HL-60 (cell line): ENCODE data around the gene ZNF664.

ENCODE experiments used
- DNase-seq, 2 experiments: peaks; one replicate each; pipeline ENCODE4 v3.0.0-alpha.2; 2010 to 2020; ENCODE audit warnings: low read depth in 1 of 2, low spot score in 1 of 2
- H3K27ac ChIP-seq: fragments of 250-450 bp; sonication (Bioruptor Pico); replicated peaks from 2 replicates; pipeline ENCODE4 v1.5.1; 2020; ENCODE audit warnings: mild to moderate bottlenecking, moderate library complexity
- H3K27me3 ChIP-seq: fragments of 250-450 bp; sonication (Bioruptor Pico); 2 replicates; pipeline ENCODE4 v1.5.1; 2021; ENCODE audit warnings: mild to moderate bottlenecking, moderate library complexity; ENCODE audit not compliant: insufficient read depth, poor library complexity, severe bottlenecking
- H3K4me3 ChIP-seq: replicated peaks from 2 replicates; pipeline ENCODE4 v1.5.1; 2011; ENCODE audit warnings: mild to moderate bottlenecking, control low read depth, low read length; ENCODE audit not compliant: insufficient read depth
- CTCF ChIP-seq: IDR thresholded peaks from one replicate; pipeline ENCODE4 v1.5.1; 2011; ENCODE audit warnings: low read length, control low read depth, inconsistent platforms; ENCODE audit not compliant: insufficient read depth
- GABPA ChIP-seq: IDR thresholded peaks from 2 replicates; pipeline ENCODE4 v1.6.1; 2012; ENCODE audit warnings: low read depth
- POLR2AphosphoS5 ChIP-seq: IDR thresholded peaks from 2 replicates; pipeline ENCODE4 v1.6.1; 2012; ENCODE audit warnings: low read depth
- SPI1 ChIP-seq: IDR thresholded peaks from 2 replicates; pipeline ENCODE4 v1.6.1; 2012; ENCODE audit warnings: low read depth, mild to moderate bottlenecking, borderline replicate concordance
- TF ChIP-seq, protein P1 (sequence below): IDR thresholded peaks from 2 replicates; pipeline ENCODE4 v1.6.1; 2012; ENCODE audit warnings: low read depth; ENCODE audit not compliant: insufficient replicate concordance

Gene ZNF664

GRCh38 chr12:124046456-124046740 is 73.4 kb downstream of the ZNF664 start:
- H3K27ac ChIP-seq = no peak overlapping the region
- TF ChIP-seq GABPA (no peak), CTCF (no peak), POLR2AphosphoS5 (no peak), SPI1 (no peak)
- TF ChIP-seq, protein P1, sequence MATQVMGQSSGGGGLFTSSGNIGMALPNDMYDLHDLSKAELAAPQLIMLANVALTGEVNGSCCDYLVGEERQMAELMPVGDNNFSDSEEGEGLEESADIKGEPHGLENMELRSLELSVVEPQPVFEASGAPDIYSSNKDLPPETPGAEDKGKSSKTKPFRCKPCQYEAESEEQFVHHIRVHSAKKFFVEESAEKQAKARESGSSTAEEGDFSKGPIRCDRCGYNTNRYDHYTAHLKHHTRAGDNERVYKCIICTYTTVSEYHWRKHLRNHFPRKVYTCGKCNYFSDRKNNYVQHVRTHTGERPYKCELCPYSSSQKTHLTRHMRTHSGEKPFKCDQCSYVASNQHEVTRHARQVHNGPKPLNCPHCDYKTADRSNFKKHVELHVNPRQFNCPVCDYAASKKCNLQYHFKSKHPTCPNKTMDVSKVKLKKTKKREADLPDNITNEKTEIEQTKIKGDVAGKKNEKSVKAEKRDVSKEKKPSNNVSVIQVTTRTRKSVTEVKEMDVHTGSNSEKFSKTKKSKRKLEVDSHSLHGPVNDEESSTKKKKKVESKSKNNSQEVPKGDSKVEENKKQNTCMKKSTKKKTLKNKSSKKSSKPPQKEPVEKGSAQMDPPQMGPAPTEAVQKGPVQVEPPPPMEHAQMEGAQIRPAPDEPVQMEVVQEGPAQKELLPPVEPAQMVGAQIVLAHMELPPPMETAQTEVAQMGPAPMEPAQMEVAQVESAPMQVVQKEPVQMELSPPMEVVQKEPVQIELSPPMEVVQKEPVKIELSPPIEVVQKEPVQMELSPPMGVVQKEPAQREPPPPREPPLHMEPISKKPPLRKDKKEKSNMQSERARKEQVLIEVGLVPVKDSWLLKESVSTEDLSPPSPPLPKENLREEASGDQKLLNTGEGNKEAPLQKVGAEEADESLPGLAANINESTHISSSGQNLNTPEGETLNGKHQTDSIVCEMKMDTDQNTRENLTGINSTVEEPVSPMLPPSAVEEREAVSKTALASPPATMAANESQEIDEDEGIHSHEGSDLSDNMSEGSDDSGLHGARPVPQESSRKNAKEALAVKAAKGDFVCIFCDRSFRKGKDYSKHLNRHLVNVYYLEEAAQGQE = no peak
- no peak overlapping the region for H3K4me3 ChIP-seq
- no peak for DNase-seq
- no peaks in the 10 kb centered on the region for H3K27me3 ChIP-seq

DNA sequence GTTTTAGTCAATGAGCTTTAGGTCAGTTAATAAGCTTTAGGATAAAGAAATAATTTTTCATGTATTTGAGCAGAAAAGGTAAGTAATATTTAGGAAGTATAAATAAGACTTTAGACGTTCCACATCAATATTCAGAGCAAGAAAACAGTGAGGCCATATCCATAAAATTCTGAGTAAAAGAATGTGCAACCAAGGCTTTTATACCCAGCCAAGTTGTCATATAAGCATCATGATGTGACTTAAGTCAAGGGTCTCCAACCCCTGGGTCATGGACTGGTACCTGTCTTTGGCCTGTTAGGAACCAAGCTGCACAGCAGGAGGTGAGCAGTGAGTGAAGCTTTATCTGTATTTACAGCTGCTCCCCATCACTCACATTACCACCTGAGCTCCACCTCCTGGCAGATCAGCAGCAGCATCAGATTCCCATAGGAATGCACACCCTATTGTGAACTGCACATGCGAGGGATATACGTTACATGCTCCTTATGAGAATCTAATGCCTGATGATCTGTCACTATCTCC is 74.1 kb downstream of the ZNF664 start:
- Histone ChIP-seq H3K27ac (no peak overlapping the region), H3K27me3 (no peaks in the 10 kb centered on the region), H3K4me3 (no peak overlapping the region)
- TF ChIP-seq SPI1 = no peak
- no peak for TF ChIP-seq GABPA
- TF ChIP-seq, protein P1 = no peak
- no peak for TF ChIP-seq POLR2AphosphoS5
- DNase-seq = no peak

DNA sequence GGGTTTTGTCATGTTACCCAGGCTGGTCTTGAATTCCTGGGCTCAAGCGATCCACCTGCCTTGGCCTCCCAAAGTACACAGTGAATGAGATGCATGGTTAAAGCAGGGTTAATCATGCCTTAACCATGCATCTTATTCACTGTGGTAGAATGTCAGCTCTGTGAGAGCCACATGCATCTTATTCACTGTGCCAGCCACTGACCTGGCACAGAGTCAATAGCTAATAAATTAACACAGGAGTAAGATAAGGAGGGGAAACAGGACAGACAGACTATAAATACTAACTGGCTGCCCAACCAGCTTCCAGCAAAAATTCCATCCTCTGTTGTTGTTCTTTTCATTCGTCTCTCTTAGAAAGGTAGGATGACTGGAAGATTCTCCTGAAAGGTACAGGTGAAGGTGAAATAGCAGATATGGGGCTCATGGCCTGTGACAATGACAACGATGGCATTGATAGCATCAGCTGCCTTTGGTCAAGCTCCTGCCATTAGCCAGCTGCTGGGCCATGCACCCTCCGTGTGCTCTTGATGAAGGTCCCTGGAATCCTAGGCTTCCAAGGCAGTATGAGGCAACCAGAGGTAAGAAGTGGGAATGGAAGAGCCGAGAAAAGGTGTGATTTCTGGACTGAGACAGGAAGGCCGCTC is 76.6 kb downstream of the ZNF664 start:
- H3K4me3 ChIP-seq = no peak overlapping the region
- no peak for TF ChIP-seq GABPA
- no peak for TF ChIP-seq CTCF
- no peak for TF ChIP-seq POLR2AphosphoS5
- TF ChIP-seq, protein P1 = no peak
- no peak for TF ChIP-seq SPI1
- no peak overlapping the region for H3K27ac ChIP-seq
- no peak for DNase-seq
- peaks cover 2% of the 10 kb centered on the region for H3K27me3 ChIP-seq
